Naive thymus-derived CD4-positive, alpha-beta T cell (primary cell): ENCODE data around the gene C10orf95. TPM values are rescaled to one million over a fixed set of nuclear protein-coding genes. Genes with fewer than 3 reads are reported as not detected.

Experiments used
- ATAC-seq: fragments of 150-1000 bp; cut with Tn5 transposase; 2 replicates; pipeline ENCODE4 v1.10.0; 2021; ENCODE audit warnings: mild to moderate bottlenecking, moderate library complexity
- CTCF ChIA-PET: fragments of 350-600 bp; sonication (Branson Sonifier 250); formaldehyde crosslinking; loops from one replicate; lab custom pipeline; 2021; ENCODE audit warnings: antibody characterized with exemption; lab: Charles Lee
- POLR2A ChIA-PET: fragments of 350-600 bp; sonication (Branson Sonifier 250); formaldehyde crosslinking; loops from one replicate; lab custom pipeline; 2021; ENCODE audit warnings: antibody characterized with exemption, inconsistent platforms; lab: Charles Lee
- DNase-seq, 9 donors: peaks; one replicate each; pipeline versions ENCODE4 v3.0.0 to v3.0.0-alpha.2; 2020 to 2022; ENCODE audit warnings: mixed read lengths in 1 of 9
- H3K27ac ChIP-seq: one replicate; pipeline ENCODE4 v1.7.0; 2013; ENCODE audit warnings: mild to moderate bottlenecking, low read depth, low read length, moderate library complexity
- H3K27me3 ChIP-seq, 2 donors: one replicate each; pipeline ENCODE4 v1.7.0; 2013; ENCODE audit warnings: low read length in 2 of 2, mild to moderate bottlenecking in 2 of 2, moderate library complexity in 2 of 2; ENCODE audit not compliant: control insufficient read depth in 2 of 2, insufficient read depth in 2 of 2
- H3K36me3 ChIP-seq, 3 experiments: 1 replicate in 2 of 3; 2 replicates in 1 of 3; pipeline ENCODE4 v1.7.0; 2013; ENCODE audit warnings: low read length in 3 of 3, mild to moderate bottlenecking in 3 of 3, moderate library complexity in 1 of 3; ENCODE audit not compliant: insufficient read depth in 3 of 3, control insufficient read depth in 2 of 3
- H3K4me1 ChIP-seq, 2 donors: one replicate each; pipeline ENCODE4 v1.7.0; 2013; ENCODE audit warnings: low read length in 2 of 2, mild to moderate bottlenecking in 2 of 2, moderate library complexity in 1 of 2; ENCODE audit not compliant: control insufficient read depth in 2 of 2, insufficient read depth in 2 of 2
- H3K4me3 ChIP-seq: 2 replicates; pipeline ENCODE4 v1.7.0; 2013; ENCODE audit warnings: mild to moderate bottlenecking, low read length
- H3K9me3 ChIP-seq, 3 experiments: 1 replicate in 2 of 3; 2 replicates in 1 of 3; pipeline ENCODE4 v1.7.0; 2013; ENCODE audit warnings: low read length in 3 of 3; ENCODE audit not compliant: control insufficient read depth in 2 of 3
- H3K27ac Mint-ChIP-seq, 9 donors: one replicate each; pipeline ENCODE4 v1.8.0; 2020 to 2022; ENCODE audit warnings: mixed read lengths in 9 of 9, mild to moderate bottlenecking in 8 of 9, moderate library complexity in 5 of 9, inconsistent platforms in 2 of 9
- H3K27me3 Mint-ChIP-seq, 5 donors: one replicate each; pipeline ENCODE4 v1.8.0; 2021 to 2022; ENCODE audit warnings: mixed read lengths in 5 of 5, mild to moderate bottlenecking in 1 of 5
- H3K36me3 Mint-ChIP-seq, 5 donors: one replicate each; pipeline ENCODE4 v1.8.0; 2020 to 2022; ENCODE audit warnings: mixed read lengths in 5 of 5, mild to moderate bottlenecking in 3 of 5, inconsistent platforms in 1 of 5
- H3K4me1 Mint-ChIP-seq, 7 donors: one replicate each; pipeline ENCODE4 v1.8.0; 2020 to 2022; ENCODE audit warnings: mixed read lengths in 7 of 7, mild to moderate bottlenecking in 3 of 7, inconsistent platforms in 1 of 7
- H3K4me3 Mint-ChIP-seq, 10 donors: one replicate each; pipeline ENCODE4 v1.8.0; 2020 to 2022; ENCODE audit warnings: mild to moderate bottlenecking in 10 of 10, mixed read lengths in 10 of 10, moderate library complexity in 6 of 10, inconsistent platforms in 2 of 10
- H3K9me3 Mint-ChIP-seq, 11 donors: one replicate each; pipeline ENCODE4 v1.8.0; 2020 to 2022; ENCODE audit warnings: mixed read lengths in 11 of 11, mild to moderate bottlenecking in 4 of 11, inconsistent platforms in 1 of 11, moderate library complexity in 1 of 11
- intact Hi-C, 2 donors: fragments of 100-400 bp; cut with micrococcal nuclease; formaldehyde crosslinking; loops; one replicate each; pipeline ENCODE4 v1.15.1; 2023
- polyA plus RNA-seq, 2 donors: library from polyadenylated mRNA; unstranded; fragments of 300-500 nt; fragmentation: Illumina TruSeq; gene quantifications; one replicate each; pipeline ENCODE4 v1.2.3, GENCODE V29; 2021
- total RNA-seq, 6 experiments: library from RNA in 5 of 6; stranded (reverse) in 5 of 6; gene quantifications; 1 replicate in 5 of 6; 2 replicates in 1 of 6; pipeline ENCODE4 v1.2.3 and lab custom pipeline; 2021 to 2026

Gene C10orf95
- total and polyA plus RNA-seq, 7 experiments from 2014 or later = 0.19 to 0.78 (median 0.38) TPM; not detected in 1

- Histone ChIP-seq H3K27ac (peak overlapping the region; percentile 31), H3K9me3 (no peaks in the 10 kb centered on the region), H3K27me3 (no peaks in the 10 kb centered on the region), H3K36me3 (peaks cover 0 to 26% (median 6%) of the 10 kb centered on the region in 3 experiments), H3K4me3 (no peak overlapping the region), H3K4me1 (peaks cover 9 to 15% of the 10 kb centered on the region in 2 donors)
- peak overlapping the region in 1 of 10 donors; percentile 9 for H3K4me3 Mint-ChIP-seq
- H3K27me3 Mint-ChIP-seq = no peaks in the 10 kb centered on the region
- DNase-seq (peak in 4 of 9 donors; percentile 22 to 43 (median 29)), ATAC-seq (no peak)
- peak overlapping the region in 8 of 9 donors; percentile 71 to 91 (median 83) for H3K27ac Mint-ChIP-seq
- intact Hi-C loops = no loop called here
- no peaks in the 10 kb centered on the region for H3K9me3 Mint-ChIP-seq
- CTCF ChIA-PET = interaction anchor here (1.2 kb wide), 1 partner anchor 26 kb away, joined by 5 read pairs; no protein-coding TSS in a partner anchor
- POLR2A ChIA-PET = interaction anchor here (0.6 to 1.1 kb wide), 4 partner anchors 28 to 82 kb away, joined by 3 read pairs; partner anchors contain the start of genes FBXL15 and SUFU
- peaks cover 0 to 11% (median under 1%) of the 10 kb centered on the region in 5 donors for H3K36me3 Mint-ChIP-seq
- peaks cover 13 to 52% (median 37%) of the 10 kb centered on the region in 7 donors for H3K4me1 Mint-ChIP-seq
Measured at GRCh38 chr10:102476466-102477141, 25.3 kb upstream of the C10orf95 start.

- Mint-ChIP-seq H3K4me1 (peaks cover 15 to 52% (median 37%) of the 10 kb centered on the region in 7 donors), H3K27ac (peak overlapping the region; percentile 23 to 81 (median 59)), H3K4me3 (no peak overlapping the region), H3K9me3 (no peaks in the 10 kb centered on the region), H3K27me3 (no peaks in the 10 kb centered on the region), H3K36me3 (peaks cover 0 to 11% (median 0%) of the 10 kb centered on the region in 5 donors)
- peaks cover 0 to 17% (median 0%) of the 10 kb centered on the region in 3 experiments for H3K36me3 ChIP-seq
- no peaks in the 10 kb centered on the region for H3K27me3 ChIP-seq
- ATAC-seq (no peak), DNase-seq (no peak)
- no peaks in the 10 kb centered on the region for H3K9me3 ChIP-seq
- H3K4me3 ChIP-seq = no peak overlapping the region
- H3K4me1 ChIP-seq = peaks cover 9 to 15% of the 10 kb centered on the region in 2 donors
- POLR2A ChIA-PET = interaction anchor here (0.6 to 0.8 kb wide), 3 partner anchors 14 to 81 kb away, joined by 3 read pairs; no protein-coding TSS in a partner anchor
- intact Hi-C loops = no loop called here
- H3K27ac ChIP-seq = no peak overlapping the region
- CTCF ChIA-PET = interaction anchor here (1.2 kb wide), 1 partner anchor 25 kb away, joined by 5 read pairs; no protein-coding TSS in a partner anchor
Measured at GRCh38 chr10:102475451-102476040, 24.2 kb upstream of the C10orf95 start.

- H3K27ac Mint-ChIP-seq = peak overlapping the region; percentile 71 to 96 (median 86)
- H3K9me3 ChIP-seq = no peaks in the 10 kb centered on the region
- DNase-seq = peak in 5 of 9 donors; percentile 32 to 45 (median 34)
- H3K27ac ChIP-seq = peak overlapping the region; percentile 59
- H3K9me3 Mint-ChIP-seq = no peaks in the 10 kb centered on the region
- peak; percentile 64 for ATAC-seq
- no peak overlapping the region for H3K4me3 ChIP-seq
- peak overlapping the region; percentile 18 to 74 (median 60) for H3K4me3 Mint-ChIP-seq
- ChIA-PET POLR2A (interaction anchor here (0.6 to 2.6 kb wide), 9 partner anchors 9 to 284 kb away, joined by 3 to 15 read pairs (median 6); partner anchors contain the start of genes CUEDC2 and FBXL15), CTCF (interaction anchor here (1.3 to 2.7 kb wide), 4 partner anchors 78 to 244 kb away, joined by 3 to 7 read pairs (median 6); partner anchors contain the start of gene NFKB2)
- H3K4me1 ChIP-seq = peaks cover 9 to 12% of the 10 kb centered on the region in 2 donors
- H3K27me3 Mint-ChIP-seq = no peaks in the 10 kb centered on the region
- intact Hi-C loops = no loop called here
- peaks cover 13 to 47% (median 32%) of the 10 kb centered on the region in 7 donors for H3K4me1 Mint-ChIP-seq
- H3K27me3 ChIP-seq = no peaks in the 10 kb centered on the region
- peaks cover 0 to 9% (median 6%) of the 10 kb centered on the region in 5 donors for H3K36me3 Mint-ChIP-seq
- peaks cover 0 to 9% (median 0%) of the 10 kb centered on the region in 3 experiments for H3K36me3 ChIP-seq
Measured at GRCh38 chr10:102473445-102474331, 22.3 kb upstream of the C10orf95 start.

GRCh38 chr10:102470579-102471546 is 19.5 kb upstream of the C10orf95 start:
- no peak overlapping the region for H3K27ac ChIP-seq
- no peaks in the 10 kb centered on the region for H3K9me3 Mint-ChIP-seq
- peaks cover 7 to 30% (median 19%) of the 10 kb centered on the region in 7 donors for H3K4me1 Mint-ChIP-seq
- no peak overlapping the region for H3K27ac Mint-ChIP-seq
- CTCF ChIA-PET = interaction anchor here (0.6 to 2.7 kb wide), 4 partner anchors 9 to 113 kb away, joined by 4 to 7 read pairs (median 5); no protein-coding TSS in a partner anchor
- no peak overlapping the region for H3K4me3 ChIP-seq
- no peaks in the 10 kb centered on the region for H3K27me3 Mint-ChIP-seq
- H3K36me3 ChIP-seq = peaks cover 0 to 13% (median 0%) of the 10 kb centered on the region in 3 experiments
- peaks cover 0 to 13% (median 6%) of the 10 kb centered on the region in 5 donors for H3K36me3 Mint-ChIP-seq
- DNase-seq (no peak), ATAC-seq (no peak)
- peak overlapping the region in 1 of 10 donors; percentile 43 for H3K4me3 Mint-ChIP-seq
- no peaks in the 10 kb centered on the region for H3K27me3 ChIP-seq
- H3K9me3 ChIP-seq = no peaks in the 10 kb centered on the region
- peaks cover 9 to 11% of the 10 kb centered on the region in 2 donors for H3K4me1 ChIP-seq
- POLR2A ChIA-PET = interaction anchor here (0.7 to 1.6 kb wide), 6 partner anchors 9 to 76 kb away, joined by 3 to 7 read pairs (median 3); partner anchors contain the start of genes C10orf95 and NFKB2
- intact Hi-C loops = no loop called here

GRCh38 chr10:102468683-102469082 is 17.3 kb upstream of the C10orf95 start:
- intact Hi-C loops = no loop called here
- H3K27me3 Mint-ChIP-seq = no peaks in the 10 kb centered on the region
- peaks cover 0 to 10% (median 5%) of the 10 kb centered on the region in 5 donors for H3K36me3 Mint-ChIP-seq
- H3K4me1 Mint-ChIP-seq = peaks cover 6 to 19% (median 15%) of the 10 kb centered on the region in 7 donors
- H3K27ac Mint-ChIP-seq = no peak overlapping the region
- Histone ChIP-seq H3K4me3 (no peak overlapping the region), H3K27me3 (no peaks in the 10 kb centered on the region), H3K36me3 (peaks cover 0 to 13% (median 0%) of the 10 kb centered on the region in 3 experiments), H3K27ac (no peak overlapping the region), H3K9me3 (no peaks in the 10 kb centered on the region), H3K4me1 (peaks cover 9 to 11% of the 10 kb centered on the region in 2 donors)
- CTCF ChIA-PET = interaction anchor here (0.6 to 1.5 kb wide), 4 partner anchors 10 to 75 kb away, joined by 3 to 6 read pairs (median 4); no protein-coding TSS in a partner anchor
- no peaks in the 10 kb centered on the region for H3K9me3 Mint-ChIP-seq
- no peak for DNase-seq
- POLR2A ChIA-PET = interaction anchor here (0.6 to 1.3 kb wide), 4 partner anchors 12 to 350 kb away, joined by 3 read pairs; no protein-coding TSS in a partner anchor
- H3K4me3 Mint-ChIP-seq = no peak overlapping the region
- no peak for ATAC-seq
